Thymus (tissue), 11 donors: ENCODE measurements around the gene EML4. TPM values are rescaled to one million over a fixed set of nuclear protein-coding genes. Genes with fewer than 3 reads are reported as not detected.
"Not testable (repeated sequence)": the region's sequence is repeated elsewhere in the genome, so short reads cannot be mapped to it uniquely, and the experiment has no call there.

Experiments
- DNase-seq, 9 donors: peaks; one replicate each; pipeline ENCODE4 v3.0.0-alpha.2; 2013; ENCODE audit warnings: low spot score in 9 of 9, low read depth in 6 of 9, missing footprints in 1 of 9
- H3K27ac ChIP-seq, 2 donors: one replicate each; pipeline ENCODE4 v1.5.1; 2013; ENCODE audit warnings: control low read depth in 1 of 2, low read depth in 1 of 2, low read length in 1 of 2, mild to moderate bottlenecking in 1 of 2, moderate library complexity in 1 of 2
- H3K27me3 ChIP-seq, 2 donors: one replicate each; pipeline ENCODE4 v1.5.1; 2013; ENCODE audit warnings: low read length in 1 of 2; ENCODE audit not compliant: control insufficient read depth in 2 of 2, insufficient read depth in 1 of 2
- H3K36me3 ChIP-seq, 2 donors: one replicate each; pipeline ENCODE4 v1.5.1; 2013; ENCODE audit warnings: low read length in 1 of 2, mild to moderate bottlenecking in 1 of 2, moderate library complexity in 1 of 2; ENCODE audit not compliant: control insufficient read depth in 2 of 2, insufficient read depth in 2 of 2
- H3K4me1 ChIP-seq, 2 donors: one replicate each; pipeline ENCODE4 v1.5.1; 2013; ENCODE audit warnings: low read length in 2 of 2; ENCODE audit not compliant: control insufficient read depth in 2 of 2, insufficient read depth in 2 of 2
- H3K4me3 ChIP-seq, 2 donors: one replicate each; pipeline ENCODE4 v1.5.1; 2013; ENCODE audit warnings: low read length in 2 of 2, control low read depth in 1 of 2, mild to moderate bottlenecking in 1 of 2
- H3K9me3 ChIP-seq, 2 donors: one replicate each; pipeline ENCODE4 v1.5.1; 2013; ENCODE audit warnings: low read length in 1 of 2, mild to moderate bottlenecking in 1 of 2; ENCODE audit not compliant: control insufficient read depth in 2 of 2, insufficient read depth in 1 of 2
- WGBS: extraction: QIAGEN DNeasy Blood & Tissue Kit; methylation state at CpG from one replicate; pipeline ENCODE4 v1.1.7; 2013; 5-methylcytosine and 5-hydroxymethylcytosine counted together
- polyA plus RNA-seq: library from polyadenylated mRNA; stranded (reverse); fragments of 200-250 nt; gene quantifications from one replicate; pipeline ENCODE4 v1.2.3, GENCODE V29; 2013
- total RNA-seq: library from RNA; stranded (reverse); fragments of 120-200 nt; gene quantifications from one replicate; pipeline ENCODE4 v1.2.4, GENCODE V29; 2013
- donor health status: healthy.

EML4 gene
- total and polyA plus RNA-seq, 2 donors, result 23.5 to 28.5 TPM

DNA sequence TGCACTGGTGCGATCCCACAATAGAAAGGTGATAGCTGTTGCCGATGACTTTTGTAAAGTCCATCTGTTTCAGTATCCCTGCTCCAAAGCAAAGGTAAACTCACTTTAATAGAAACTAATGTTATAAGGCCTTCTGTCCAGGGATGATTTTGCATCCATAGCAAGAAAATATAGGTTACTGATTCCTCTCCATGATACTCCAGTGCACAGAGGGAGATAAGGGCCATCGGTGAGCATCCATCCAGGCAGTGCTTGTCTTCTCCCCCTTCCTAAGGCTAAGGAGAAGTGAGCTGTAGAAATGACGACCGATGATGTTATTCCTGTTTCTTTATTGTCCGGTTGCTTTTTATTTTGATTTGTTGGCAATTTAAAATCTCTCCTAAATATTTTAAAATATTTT lies 159.8 kb downstream of the EML4 start:
- H3K36me3 ChIP-seq, result peaks cover 19 to 52% of the 10 kb centered on the region in 2 donors
- WGBS, result 99% methylated on average over 6 of the region's 6 CpGs
- DNase-seq, result no peak
- no peak overlapping the region for H3K27ac ChIP-seq
- no peaks in the 10 kb centered on the region for H3K27me3 ChIP-seq
- H3K9me3 ChIP-seq, result no peaks in the 10 kb centered on the region
- H3K4me3 ChIP-seq, result no peak overlapping the region
- H3K4me1 ChIP-seq, result no peaks in the 10 kb centered on the region

DNA sequence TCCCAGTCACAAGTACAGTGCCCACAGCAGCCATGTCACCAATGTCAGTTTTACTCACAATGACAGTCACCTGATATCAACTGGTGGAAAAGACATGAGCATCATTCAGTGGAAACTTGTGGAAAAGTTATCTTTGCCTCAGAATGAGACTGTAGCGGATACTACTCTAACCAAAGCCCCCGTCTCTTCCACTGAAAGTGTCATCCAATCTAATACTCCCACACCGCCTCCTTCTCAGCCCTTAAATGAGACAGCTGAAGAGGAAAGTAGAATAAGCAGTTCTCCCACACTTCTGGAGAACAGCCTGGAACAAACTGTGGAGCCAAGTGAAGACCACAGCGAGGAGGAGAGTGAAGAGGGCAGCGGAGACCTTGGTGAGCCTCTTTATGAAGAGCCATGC lies 160.6 kb downstream of the EML4 start:
- Histone ChIP-seq H3K4me1 (no peaks in the 10 kb centered on the region), H3K36me3 (peaks cover 19 to 53% of the 10 kb centered on the region in 2 donors), H3K27me3 (no peaks in the 10 kb centered on the region), H3K9me3 (no peaks in the 10 kb centered on the region), H3K4me3 (no peak overlapping the region), H3K27ac (no peak overlapping the region)
- DNase-seq, result no peak
- over 99% methylated on average over 5 of the region's 5 CpGs for WGBS

DNA sequence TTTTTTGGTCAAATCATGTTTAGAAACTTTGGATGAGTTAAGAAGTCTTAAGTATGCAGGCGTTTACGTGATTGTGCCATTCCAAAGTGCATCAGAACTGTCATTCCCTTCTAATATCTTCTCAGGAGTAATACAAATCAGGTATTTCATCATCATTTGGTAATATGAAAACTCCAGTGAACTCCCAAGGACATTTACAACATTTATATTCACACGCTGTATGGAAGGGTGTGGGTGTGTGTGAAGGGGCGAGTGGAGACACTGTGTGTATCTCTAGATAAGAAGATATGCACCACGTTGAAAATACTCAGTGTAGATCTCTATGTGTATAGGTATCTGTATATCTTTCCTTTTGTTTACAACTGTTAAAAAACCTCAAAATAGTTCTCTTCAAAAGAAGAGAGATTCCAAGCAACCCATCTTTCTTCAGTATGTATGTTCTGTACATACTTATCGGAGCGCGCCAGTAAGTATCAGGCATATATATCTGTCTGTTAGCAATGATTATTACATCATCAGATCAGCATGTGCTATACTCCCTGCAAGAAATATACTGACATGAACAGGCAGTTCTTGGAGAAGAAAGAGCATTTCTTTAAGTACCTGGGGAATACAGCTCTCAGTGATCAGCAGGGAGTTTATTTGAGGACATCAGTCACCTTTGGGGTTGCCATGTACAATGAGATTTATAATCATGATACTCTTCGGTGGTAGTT lies 162.6 kb downstream of the EML4 start:
- no peak overlapping the region for H3K27ac ChIP-seq
- WGBS, result 98% methylated on average over 9 of the region's 9 CpGs

DNA sequence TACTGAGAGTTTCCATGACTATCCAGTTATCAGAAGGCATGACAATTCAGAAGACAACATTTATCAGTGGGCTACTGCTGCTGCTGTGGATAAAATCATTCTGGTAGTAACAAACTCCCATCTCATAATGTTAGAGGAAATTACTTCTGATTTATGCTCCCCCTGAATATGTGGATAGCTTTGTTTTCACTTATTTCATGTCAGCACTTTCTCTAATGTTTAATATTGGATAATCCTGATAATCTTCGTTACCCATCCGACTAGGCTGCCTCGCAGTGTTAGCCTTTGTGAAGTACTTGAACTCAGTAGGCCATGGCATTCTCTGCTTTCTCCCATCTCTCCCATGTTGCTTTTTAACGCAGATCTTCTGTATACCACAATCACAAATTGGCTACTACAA lies 163.4 kb downstream of the EML4 start:
- Histone ChIP-seq H3K36me3 (peaks cover 23 to 58% of the 10 kb centered on the region in 2 donors), H3K4me1 (no peaks in the 10 kb centered on the region), H3K9me3 (no peaks in the 10 kb centered on the region), H3K4me3 (no peak overlapping the region), H3K27me3 (no peaks in the 10 kb centered on the region), H3K27ac (no peak overlapping the region)
- 96% methylated on average over 4 of the region's 4 CpGs for WGBS
- DNase-seq, result no peak

More for the DNA sequence above, 162.6 kb downstream of the EML4 start:
- no peaks in the 10 kb centered on the region for H3K27me3 ChIP-seq
- H3K9me3 ChIP-seq, result no peaks in the 10 kb centered on the region
- H3K36me3 ChIP-seq, result peaks cover 23 to 56% of the 10 kb centered on the region in 2 donors
- DNase-seq, result no peak
- no peak overlapping the region for H3K4me3 ChIP-seq
- no peaks in the 10 kb centered on the region for H3K4me1 ChIP-seq

DNA sequence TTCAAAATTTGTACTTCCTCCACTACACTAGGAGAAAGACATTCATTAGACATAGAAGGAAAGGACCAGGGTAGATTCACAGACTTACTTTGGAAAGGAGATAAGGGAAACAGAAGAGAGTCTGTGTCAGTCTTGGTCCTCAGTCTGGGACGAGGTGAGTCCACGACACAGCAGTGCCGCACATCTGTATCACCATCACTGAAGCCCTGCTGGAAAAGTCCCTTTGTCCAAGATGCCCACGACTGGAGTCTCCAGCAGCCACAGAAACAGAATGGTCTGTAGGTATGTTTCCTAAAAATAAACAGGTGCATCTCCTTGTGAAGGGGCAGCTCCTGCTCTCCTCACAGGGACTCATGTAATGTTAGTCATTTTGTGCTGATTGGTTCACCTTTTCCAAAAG lies 164.4 kb downstream of the EML4 start:
- H3K4me3 ChIP-seq, result no peak overlapping the region
- no peak for DNase-seq
- 96% methylated on average over 4 of the region's 4 CpGs for WGBS
- H3K36me3 ChIP-seq, result peaks cover 33 to 66% of the 10 kb centered on the region in 2 donors
- no peaks in the 10 kb centered on the region for H3K9me3 ChIP-seq
- no peak overlapping the region for H3K27ac ChIP-seq
- H3K27me3 ChIP-seq, result no peaks in the 10 kb centered on the region
- H3K4me1 ChIP-seq, result no peaks in the 10 kb centered on the region

DNA sequence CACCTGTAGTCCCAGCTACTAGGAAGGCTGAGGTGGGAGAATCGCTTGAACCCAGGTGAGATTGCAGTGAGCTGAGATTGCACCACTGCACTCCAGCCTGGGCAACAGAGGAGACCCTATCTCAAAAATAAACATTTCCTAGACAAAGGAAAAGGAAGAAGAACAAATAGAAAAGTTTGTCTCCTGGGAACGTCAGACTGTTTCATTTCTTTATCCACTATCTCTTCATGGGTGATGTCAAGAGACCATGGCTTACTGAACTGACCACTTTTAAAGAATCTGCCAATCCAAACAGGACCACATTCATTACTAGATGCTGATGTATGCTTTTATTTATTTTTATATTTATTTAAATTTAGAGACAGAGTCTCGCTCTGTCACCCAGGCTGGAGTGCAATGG lies 165.1 kb downstream of the EML4 start:
- no peaks in the 10 kb centered on the region for H3K27me3 ChIP-seq
- no peak for DNase-seq
- H3K4me3 ChIP-seq, result no peak overlapping the region
- H3K27ac ChIP-seq, result no peak overlapping the region
- H3K36me3 ChIP-seq, result peaks cover 34 to 62% of the 10 kb centered on the region in 2 donors
- WGBS, result 98% methylated on average over 3 of the region's 3 CpGs
- H3K9me3 ChIP-seq, result no peaks in the 10 kb centered on the region
- H3K4me1 ChIP-seq, result no peaks in the 10 kb centered on the region

DNA sequence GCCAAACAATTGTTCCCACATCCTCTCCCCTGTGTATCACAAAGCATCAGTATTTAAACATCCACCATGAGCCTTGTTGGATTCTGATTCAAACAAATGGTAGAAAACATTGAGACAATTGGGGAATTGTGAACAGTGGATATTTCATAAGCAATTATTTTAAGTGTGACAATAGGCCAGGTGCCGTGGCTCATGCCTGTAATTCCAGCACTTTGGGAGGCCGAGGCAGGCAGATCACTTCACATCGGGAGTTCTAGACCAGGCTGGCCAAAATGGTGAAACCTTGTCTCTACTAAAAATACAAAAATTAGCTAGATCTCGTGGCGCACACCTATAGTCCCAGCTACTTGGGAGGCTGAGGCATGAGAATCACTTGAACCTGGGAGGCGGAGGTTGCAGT lies 165.7 kb downstream of the EML4 start:
- H3K27me3 ChIP-seq, H3K4me1 ChIP-seq, H3K27ac ChIP-seq, DNase-seq, H3K9me3 ChIP-seq, H3K4me3 ChIP-seq: not testable (repeated sequence)
- WGBS, result 99% methylated on average over 6 of the region's 6 CpGs
- H3K36me3 ChIP-seq, result peaks cover 30 to 56% of the 10 kb centered on the region in 2 donors

DNA sequence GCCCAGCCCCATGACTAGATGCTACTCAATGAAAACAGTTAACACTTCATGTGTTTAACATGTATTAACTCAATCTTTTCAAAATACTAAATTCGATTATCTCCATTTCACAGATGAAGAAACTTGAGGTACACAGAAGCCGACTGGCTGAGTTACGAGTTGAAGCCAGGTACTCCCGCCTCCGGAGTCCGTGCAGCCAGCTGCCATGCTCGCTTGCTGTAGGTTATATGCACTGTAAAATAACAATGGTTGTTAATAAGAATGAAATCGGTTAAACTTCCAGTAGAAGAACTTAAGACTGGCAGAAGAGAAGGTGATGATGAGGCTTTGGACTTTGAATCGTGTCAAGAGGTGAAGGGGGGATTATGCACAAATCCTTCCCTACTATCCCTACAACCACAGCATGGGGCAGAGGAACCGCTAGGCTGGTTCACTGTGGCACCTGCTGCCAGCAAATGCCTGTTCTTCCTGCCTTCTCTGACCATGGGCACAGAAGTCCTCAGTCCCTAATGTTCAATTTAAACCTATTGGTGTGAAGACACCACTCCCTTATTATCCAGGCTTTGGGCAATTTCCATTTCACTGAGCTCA lies 166.5 kb downstream of the EML4 start:
- H3K36me3 ChIP-seq, result peaks cover 32 to 57% of the 10 kb centered on the region in 2 donors
- H3K4me1 ChIP-seq, result no peaks in the 10 kb centered on the region
- no peaks in the 10 kb centered on the region for H3K27me3 ChIP-seq
- no peaks in the 10 kb centered on the region for H3K9me3 ChIP-seq
- no peak overlapping the region for H3K4me3 ChIP-seq
- 98% methylated on average over 10 of the region's 10 CpGs for WGBS
- no peak for DNase-seq
- H3K27ac ChIP-seq, result no peak overlapping the region

DNA sequence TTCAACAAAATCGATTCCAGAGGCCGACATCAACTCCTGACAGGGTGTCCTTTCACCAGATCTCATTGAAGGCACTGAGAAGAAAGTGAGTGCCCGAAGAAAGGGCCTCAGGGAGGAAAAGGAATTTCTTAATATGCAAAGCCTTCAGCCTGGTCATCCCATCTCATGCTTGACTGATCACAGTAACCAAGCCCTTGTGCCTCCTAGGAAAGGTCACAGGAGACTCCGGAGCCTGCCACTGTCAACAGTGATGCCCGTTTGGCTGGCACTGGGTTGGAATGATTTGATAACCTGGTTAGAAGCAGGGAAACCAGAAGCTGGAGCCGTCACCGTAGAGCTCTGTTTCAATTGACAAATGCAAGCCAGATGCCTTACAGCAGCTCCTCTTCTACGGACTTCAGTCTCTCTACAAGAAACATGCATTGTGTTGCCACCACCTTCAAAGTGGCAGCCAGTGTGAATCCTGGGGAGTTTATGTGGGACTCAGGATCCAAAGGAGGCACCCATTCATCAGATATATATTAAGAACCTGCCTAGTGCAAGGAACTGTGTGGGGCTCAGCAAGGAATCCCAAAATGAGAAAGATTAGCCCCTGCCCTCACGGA lies 167.3 kb downstream of the EML4 start:
- no peaks in the 10 kb centered on the region for H3K27me3 ChIP-seq
- H3K9me3 ChIP-seq, result no peaks in the 10 kb centered on the region
- DNase-seq, result no peak
- no peaks in the 10 kb centered on the region for H3K4me1 ChIP-seq
- 97% methylated on average over 9 of the region's 9 CpGs for WGBS
- no peak overlapping the region for H3K4me3 ChIP-seq
- no peak overlapping the region for H3K27ac ChIP-seq
- H3K36me3 ChIP-seq, result peaks cover 35 to 53% of the 10 kb centered on the region in 2 donors
